Measurements from ENCODE around the gene PRAMEF25.
"Not testable (repeated sequence)": the region's sequence is repeated elsewhere in the genome, so short reads cannot be mapped to it uniquely, and the experiment has no call there.

The PRAMEF25 gene

GRCh38 chr1:13070474-13070873, at the start of gene PRAMEF25:
TSS of gene PRAMEF25 (plus strand) at chr1:13070774. CDS start at chr1:13073694, 2,920 bp downstream.
- DNase-seq = not testable (repeated sequence)

GRCh38 chr1:13056475-13056874, 14.1 kb upstream of the PRAMEF25 start, which contains the start of gene PRAMEF27:
TSS of gene PRAMEF27 (minus strand) at chr1:13056575. CDS start at chr1:13053659, 2,916 bp downstream.
- not testable (repeated sequence) for DNase-seq

DNA sequence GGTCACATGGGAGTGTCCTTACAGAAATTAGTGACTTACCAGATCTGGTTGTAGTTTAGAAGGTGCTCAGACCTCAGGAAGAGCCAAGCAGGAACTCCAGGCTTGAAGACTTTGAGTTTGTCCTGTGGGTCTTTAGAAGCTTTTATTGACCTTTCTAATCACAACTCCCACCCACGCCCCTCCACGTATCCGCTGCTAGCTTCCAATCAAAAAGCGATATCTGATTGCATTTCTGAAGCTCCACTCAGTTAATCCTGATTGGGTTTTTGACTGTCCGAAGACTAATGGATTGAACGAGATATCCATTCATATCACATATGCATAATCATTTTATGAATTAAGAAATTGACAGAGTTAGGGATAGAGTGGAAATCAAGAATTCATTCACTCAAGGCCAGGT, 46.2 kb downstream of the PRAMEF25 start, which contains the start of gene HNRNPCL2:
HNRNPCL2 (minus strand) TSS at position 101 of the 400 bp plus-strand sequence. CDS start 454 bp downstream, outside the sequence.
- not testable (repeated sequence) for DNase-seq
